NCI-H2081 (cell line): Measurements from ENCODE around the gene TFCP2.
"Not testable (repeated sequence)": the region's sequence is repeated elsewhere in the genome, so short reads cannot be mapped to it uniquely, and the experiment has no call there.

Source experiments
- DNase-seq, 2 experiments: peaks; one replicate each; lab custom pipeline; 2025; lab: John Stamatoyannopoulos, UW

TFCP2 gene

GRCh38 chr12:51082561-51083125, 90.3 kb downstream of the TFCP2 start:
- DNase-seq = peak in 1 of 2 experiments; percentile 38

- no peak for DNase-seq
These were observed 91.5 kb downstream of the TFCP2 start for GRCh38 chr12:51081421-51081820.

GRCh38 chr12:51080136-51080535, 92.8 kb downstream of the TFCP2 start:
- no peak for DNase-seq

- not testable (repeated sequence) for DNase-seq
These were observed 94.1 kb downstream of the TFCP2 start for GRCh38 chr12:51078866-51079265.

- DNase-seq = not testable (repeated sequence)
These were observed 94.6 kb downstream of the TFCP2 start for GRCh38 chr12:51078346-51078745.

- DNase-seq = no peak
These were observed 95.0 kb downstream of the TFCP2 start for GRCh38 chr12:51077930-51078329.

GRCh38 chr12:51076236-51076930, 96.6 kb downstream of the TFCP2 start:
- no peak for DNase-seq

GRCh38 chr12:51075390-51075789, 97.5 kb downstream of the TFCP2 start:
- no peak for DNase-seq

- no peak for DNase-seq
These were observed 101.3 kb downstream of the TFCP2 start for GRCh38 chr12:51071663-51072062.

- no peak for DNase-seq
These were observed 102.9 kb downstream of the TFCP2 start for GRCh38 chr12:51070004-51070403.

GRCh38 chr12:51067771-51068170, 105.2 kb downstream of the TFCP2 start:
- no peak for DNase-seq

- DNase-seq = no peak
These were observed 105.7 kb downstream of the TFCP2 start for GRCh38 chr12:51067229-51067628.

- no peak for DNase-seq
These were observed 107.4 kb downstream of the TFCP2 start for GRCh38 chr12:51065530-51065929.

GRCh38 chr12:51062631-51063397, 110.1 kb downstream of the TFCP2 start:
- no peak for DNase-seq

GRCh38 chr12:51059086-51059485, 113.8 kb downstream of the TFCP2 start:
- no peak for DNase-seq

- no peak for DNase-seq
These were observed 116.7 kb downstream of the TFCP2 start for GRCh38 chr12:51056242-51056641.

GRCh38 chr12:51055060-51055459, 117.9 kb downstream of the TFCP2 start:
- no peak for DNase-seq

GRCh38 chr12:51051787-51052186, 121.1 kb downstream of the TFCP2 start:
- DNase-seq = no peak

- DNase-seq = no peak
These were observed 123.4 kb downstream of the TFCP2 start for GRCh38 chr12:51049525-51049924.

- DNase-seq = peak in 1 of 2 experiments; percentile 16
These were observed 124.2 kb downstream of the TFCP2 start for GRCh38 chr12:51048661-51049251.

GRCh38 chr12:51047655-51048540, 125.0 kb downstream of the TFCP2 start, which contains the start of gene LETMD1:
LETMD1 (plus strand) TSS chr12:51048327; CDS start chr12:51048357, 30 bp downstream.
- peak; percentile 95 to 99 for DNase-seq
